GM23338 (cell line): ENCODE data around the gene MSH3. TPM values are rescaled to one million over a fixed set of nuclear protein-coding genes. Genes with fewer than 3 reads are reported as not detected.

Experiments
- ATAC-seq: fragments of 200-7000 bp; cut with Tn5 transposase; 3 replicates; pipeline ENCODE4 v1.9.1; 2020
- DNase-seq: peaks from one replicate; pipeline ENCODE4 v3.0.0-alpha.2; 2015; ENCODE audit warnings: low spot score
- H2AFZ ChIP-seq: fragments of 200-600 bp; sonication (generic); 2 replicates; pipeline ENCODE4 v1.8.0; 2016; ENCODE audit warnings: antibody characterized with exemption, mild to moderate bottlenecking, moderate library complexity
- H3F3A ChIP-seq: fragments of 200-600 bp; sonication (generic); replicated peaks from 2 replicates; pipeline ENCODE4 v1.8.0; 2017; ENCODE audit warnings: antibody characterized with exemption, mixed run types, low read depth
- H3K27ac ChIP-seq: fragments of 200-600 bp; sonication (generic); 2 replicates; pipeline ENCODE4 v1.6.1; 2016; ENCODE audit warnings: low read depth
- H3K27me3 ChIP-seq: fragments of 200-600 bp; sonication (generic); 2 replicates; pipeline ENCODE4 v1.8.0; 2016; ENCODE audit warnings: mild to moderate bottlenecking, mixed run types, moderate library complexity; ENCODE audit not compliant: insufficient read depth
- H3K36me3 ChIP-seq: fragments of 200-600 bp; sonication (generic); 2 replicates; pipeline ENCODE4 v1.8.0; 2016; ENCODE audit warnings: mild to moderate bottlenecking; ENCODE audit not compliant: insufficient read depth
- H3K4me1 ChIP-seq: fragments of 200-600 bp; sonication (generic); 2 replicates; pipeline ENCODE4 v1.8.0; 2016; ENCODE audit warnings: mild to moderate bottlenecking, moderate library complexity; ENCODE audit not compliant: insufficient read depth
- H3K4me2 ChIP-seq: fragments of 200-600 bp; sonication (generic); 2 replicates; pipeline ENCODE4 v1.7.1; 2017; ENCODE audit warnings: mixed run types
- H3K4me3 ChIP-seq: fragments of 200-600 bp; sonication (generic); 2 replicates; pipeline ENCODE4 v1.6.1; 2016; ENCODE audit warnings: mixed run types
- H3K79me2 ChIP-seq: fragments of 200-600 bp; sonication (generic); replicated peaks from 2 replicates; pipeline ENCODE4 v1.8.0; 2017; ENCODE audit warnings: mild to moderate bottlenecking; ENCODE audit not compliant: insufficient read depth
- H3K9me2 ChIP-seq: fragments of 200-600 bp; sonication (generic); 2 replicates; pipeline ENCODE4 v1.8.0; 2017; ENCODE audit not compliant: insufficient read depth
- H4K20me1 ChIP-seq: fragments of 200-600 bp; sonication (generic); replicated peaks from 2 replicates; pipeline ENCODE4 v1.8.0; 2017; ENCODE audit warnings: mild to moderate bottlenecking; ENCODE audit not compliant: insufficient read depth
- H3K27ac Mint-ChIP-seq: 2 replicates; pipeline ENCODE4 v1.8.0; 2020; ENCODE audit warnings: inconsistent platforms, mild to moderate bottlenecking, moderate library complexity, mixed read lengths
- H3K27me3 Mint-ChIP-seq: 3 replicates; pipeline ENCODE4 v1.8.0; 2022; ENCODE audit warnings: low read depth, mild to moderate bottlenecking, moderate library complexity, mixed read lengths, inconsistent platforms; ENCODE audit not compliant: insufficient read depth, poor library complexity
- H3K36me3 Mint-ChIP-seq: 3 replicates; pipeline ENCODE4 v1.8.0; 2021; ENCODE audit warnings: low read depth, mild to moderate bottlenecking, inconsistent platforms, moderate library complexity, mixed read lengths
- H3K4me1 Mint-ChIP-seq: 3 replicates; pipeline ENCODE4 v1.8.0; 2020; ENCODE audit warnings: mild to moderate bottlenecking, inconsistent platforms, mixed read lengths
- H3K4me3 Mint-ChIP-seq: 3 replicates; pipeline ENCODE4 v1.8.0; 2021; ENCODE audit warnings: moderate library complexity, mild to moderate bottlenecking, inconsistent platforms, mixed read lengths
- H3K9me3 Mint-ChIP-seq: 3 replicates; pipeline ENCODE4 v1.8.0; 2020; ENCODE audit warnings: moderate library complexity, mild to moderate bottlenecking, inconsistent platforms, mixed read lengths
- CREB1 ChIP-seq: fragments of 250-450 bp; sonication (Bioruptor Pico); IDR thresholded peaks from 2 replicates; pipeline ENCODE4 v1.5.0; 2020; ENCODE audit warnings: low read depth, mild to moderate bottlenecking, moderate library complexity
- CTCF ChIP-seq, 2 experiments: fragments of 200-600 bp in 1 of 2; sonication (generic) in 1 of 2; conservative IDR thresholded peaks; 2 replicates each; pipeline versions ENCODE4 v1.5.1 to v1.6.1; 2016 to 2017; ENCODE audit warnings: antibody characterized with exemption in 2 of 2, low read depth in 2 of 2, mild to moderate bottlenecking in 2 of 2, moderate library complexity in 1 of 2
- ETS1 ChIP-seq: IDR thresholded peaks from 2 replicates; pipeline ENCODE4 v1.6.1; 2016; ENCODE audit warnings: antibody characterized with exemption
- EZH2 ChIP-seq: fragments of 200-600 bp; sonication (generic); IDR thresholded peaks from one replicate; pipeline ENCODE4 v1.8.0; 2017; ENCODE audit warnings: antibody characterized with exemption, mild to moderate bottlenecking, low read depth; ENCODE audit not compliant: unreplicated experiment
- EZH2phosphoT487 ChIP-seq: fragments of 200-600 bp; sonication (generic); IDR thresholded peaks from one replicate; pipeline ENCODE4 v1.8.1; 2018; ENCODE audit warnings: antibody characterized with exemption; ENCODE audit not compliant: unreplicated experiment
- JUNB ChIP-seq: IDR thresholded peaks from one replicate; pipeline ENCODE4 v1.6.1; 2016; ENCODE audit warnings: antibody characterized with exemption; ENCODE audit not compliant: unreplicated experiment
- NANOG ChIP-seq: IDR thresholded peaks from 2 replicates; pipeline ENCODE4 v1.6.1; 2016; ENCODE audit warnings: antibody characterized with exemption, borderline replicate concordance
- POLR2AphosphoS5 ChIP-seq: IDR thresholded peaks from 2 replicates; pipeline ENCODE4 v1.6.1; 2016; ENCODE audit warnings: antibody characterized with exemption, low read depth
- REST ChIP-seq: IDR thresholded peaks from one replicate; pipeline ENCODE4 v1.6.1; 2018; ENCODE audit warnings: antibody characterized with exemption; ENCODE audit not compliant: unreplicated experiment
- STAT1 ChIP-seq: IDR thresholded peaks from one replicate; pipeline ENCODE4 v1.6.1; 2016; ENCODE audit warnings: antibody characterized with exemption; ENCODE audit not compliant: unreplicated experiment
- ZNF114 ChIP-seq: fragments of 250-450 bp; sonication (Bioruptor Pico); IDR thresholded peaks from 2 replicates; pipeline ENCODE4 v1.5.0; 2020; ENCODE audit warnings: mild to moderate bottlenecking, moderate library complexity
- ZNF331 ChIP-seq: fragments of 250-450 bp; sonication (Bioruptor Pico); IDR thresholded peaks from 2 replicates; pipeline ENCODE4 v1.5.0; 2020; ENCODE audit warnings: low read depth, mild to moderate bottlenecking, moderate library complexity
- ZNF462 ChIP-seq: fragments of 250-450 bp; sonication (Bioruptor Pico); IDR thresholded peaks from 2 replicates; pipeline ENCODE4 v1.5.0; 2020; ENCODE audit warnings: mild to moderate bottlenecking, moderate library complexity
- polyA plus RNA-seq: library from polyadenylated mRNA; unstranded; fragments of >200 nt; fragmentation: Nextera tagmentation; extraction: Ambion mirVana; gene quantifications from 2 replicates; pipeline ENCODE4 v1.2.1, GENCODE V29; 2016
- total RNA-seq: library from RNA; depleted of rRNA; stranded (reverse); fragments of >200 nt; shearing (Covaris generic); gene quantifications from 2 replicates; pipeline ENCODE4 v1.2.3, GENCODE V29; 2014

MSH3 gene
- total and polyA plus RNA-seq, 2 experiments from 2014 or later: 13.3 to 16.6 TPM

DNA sequence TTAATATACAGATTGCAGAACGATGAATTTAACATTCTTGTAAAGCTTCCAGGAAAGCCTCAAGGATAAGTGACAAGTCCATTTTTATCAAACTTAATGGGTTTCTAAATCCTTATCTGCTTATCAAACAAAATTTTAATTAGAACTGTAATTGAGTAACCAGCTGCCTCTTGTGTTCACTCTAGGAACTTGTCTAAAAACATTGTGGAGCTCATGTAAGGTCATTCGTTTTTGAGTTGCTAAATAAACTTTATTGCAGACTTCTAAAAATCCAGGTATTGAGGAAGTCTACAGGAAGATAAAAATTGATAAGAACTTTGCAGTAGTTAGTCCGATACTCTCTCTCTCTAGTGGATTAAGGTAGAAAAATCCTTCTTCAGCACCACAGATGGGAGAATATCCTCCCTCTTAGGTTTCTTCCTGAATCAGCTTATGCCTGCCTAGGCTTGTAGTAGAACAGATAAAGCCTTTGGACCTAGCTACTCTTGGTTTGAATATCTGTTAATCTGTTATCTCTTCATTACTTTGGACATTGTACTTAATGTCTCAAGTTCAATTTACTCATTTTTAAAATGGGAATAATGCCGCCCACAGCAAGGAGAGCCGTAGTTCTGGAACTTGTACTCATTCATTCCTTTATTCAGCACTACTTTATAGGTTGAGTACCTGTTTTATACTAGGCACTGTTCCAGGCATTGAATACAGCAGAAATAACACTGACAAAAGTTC lies 60.3 kb downstream of the MSH3 start:
- Histone ChIP-seq H3F3A (no peaks in the 10 kb centered on the region), H3K4me2 (no peak overlapping the region), H3K9me2 (no peaks in the 10 kb centered on the region), H3K4me1 (0 out of 2 replicates have a peak, but pooled peaks cover 5% of the 10 kb centered on the region), H2AFZ (no peak overlapping the region), H3K36me3 (no peaks in the 10 kb centered on the region), H4K20me1 (no peaks in the 10 kb centered on the region), H3K27ac (no peak overlapping the region), H3K27me3 (no peaks in the 10 kb centered on the region), H3K4me3 (no peak overlapping the region), H3K79me2 (no peaks in the 10 kb centered on the region)
- TF ChIP-seq ZNF114 (no peak), POLR2AphosphoS5 (no peak), EZH2 (no peak), EZH2phosphoT487 (no peak), REST (no peak), CTCF (conservative IDR thresholded peaks at IDR 0.05; ENCODE audit: low read depth in 2 of 2) (no peak), STAT1 (no peak), ETS1 (no peak), ZNF331 (CRISPR knock-in tag) (no peak), ZNF462 (no peak), NANOG (no peak), JUNB (no peak), CREB1 (no peak)
- H3K9me3 Mint-ChIP-seq: peaks cover 3% of the 10 kb centered on the region; the same call in 1 of the 3 replicates
- peaks cover 12% of the 10 kb centered on the region for H3K4me1 Mint-ChIP-seq
- peaks cover 13% of the 10 kb centered on the region for H3K27me3 Mint-ChIP-seq
- no peak overlapping the region for H3K4me3 Mint-ChIP-seq
- H3K27ac Mint-ChIP-seq: no peak overlapping the region
- ATAC-seq (no peak), DNase-seq (no peak)
- H3K36me3 Mint-ChIP-seq: peaks cover 26% of the 10 kb centered on the region
